HL-60/S4 treated with retinoic acid at 250 ng/mL for 4 days and 3 days (cell line): ENCODE results near the gene CACNB1.

Source experiments
- in situ Hi-C: fragments of 300-500 bp; cut with MboI; formaldehyde crosslinking; loops from 2 replicates; pipeline ENCODE4 v1.7.0; 2022; ENCODE audit warnings: low sequenced_read_pairs

CACNB1 gene

DNA sequence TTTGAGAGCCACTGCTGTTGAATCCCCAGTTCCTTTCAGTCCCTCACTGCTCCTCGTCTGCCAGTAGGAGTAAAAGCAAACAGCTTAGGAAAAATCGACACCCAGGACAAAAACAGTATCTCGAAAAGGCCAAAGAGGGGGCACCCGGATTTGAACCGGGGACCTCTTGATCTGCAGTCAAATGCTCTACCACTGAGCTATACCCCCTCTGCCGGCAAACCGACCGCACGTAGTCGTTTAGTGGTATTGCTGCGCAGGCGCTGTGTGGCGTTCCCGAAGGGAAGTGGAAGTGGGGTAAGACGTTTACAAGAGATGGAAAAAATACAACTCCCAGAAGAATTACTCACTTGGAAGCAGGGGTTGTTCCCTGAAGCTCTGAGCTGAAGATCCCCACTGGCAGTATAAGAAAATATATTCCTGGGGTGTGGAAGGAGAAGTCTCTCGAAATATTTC, 43.8 kb downstream of the CACNB1 start:
- in situ Hi-C loops, result loop anchor here (10.0 kb wide), 1 partner anchor 169 kb away; no protein-coding TSS in a partner anchor

DNA sequence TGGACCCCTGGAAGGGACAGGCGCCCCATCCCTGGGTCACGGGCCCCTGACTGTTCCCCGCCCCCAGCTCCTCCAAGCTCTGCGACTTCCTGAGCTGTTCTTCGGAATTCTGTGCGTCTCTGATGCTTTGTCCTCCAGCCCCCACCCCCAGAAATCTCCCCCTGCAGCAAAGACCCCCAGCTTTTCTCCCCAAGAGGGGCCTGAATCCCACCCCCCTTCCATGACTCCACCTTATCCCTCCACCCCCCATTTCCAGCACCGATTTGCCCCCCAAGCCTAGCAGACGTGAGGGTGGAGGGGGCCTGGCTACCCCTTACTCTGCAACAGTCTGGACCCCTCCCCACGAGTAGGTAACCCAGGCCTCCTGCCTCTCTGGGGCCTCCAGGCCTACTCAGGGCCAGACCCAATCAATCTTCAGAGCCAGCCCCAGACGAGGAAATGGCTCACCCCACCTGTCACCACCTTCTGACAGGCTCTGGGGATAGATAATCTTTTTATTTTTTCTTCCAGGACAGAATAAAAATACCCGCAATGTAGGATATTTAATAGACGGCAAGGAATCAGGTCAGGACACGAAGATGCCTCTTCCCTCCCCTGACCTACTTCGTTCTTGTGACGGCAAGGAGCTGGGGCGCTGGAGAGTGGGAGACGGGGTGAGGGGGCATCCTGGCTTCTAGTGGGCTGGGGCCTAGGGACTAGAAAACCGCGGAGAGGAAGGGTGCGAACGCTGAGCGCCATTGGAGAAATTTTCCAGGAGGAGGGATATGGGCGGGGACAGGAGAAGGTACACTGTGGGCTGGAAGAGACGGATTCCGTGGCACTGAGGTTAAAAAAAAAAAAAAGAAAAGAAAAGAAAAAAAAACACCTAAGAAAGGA, 45.3 kb downstream of the CACNB1 start:
- in situ Hi-C loops, result loop anchor here (10.0 kb wide), 1 partner anchor 167 kb away; no protein-coding TSS in a partner anchor

DNA sequence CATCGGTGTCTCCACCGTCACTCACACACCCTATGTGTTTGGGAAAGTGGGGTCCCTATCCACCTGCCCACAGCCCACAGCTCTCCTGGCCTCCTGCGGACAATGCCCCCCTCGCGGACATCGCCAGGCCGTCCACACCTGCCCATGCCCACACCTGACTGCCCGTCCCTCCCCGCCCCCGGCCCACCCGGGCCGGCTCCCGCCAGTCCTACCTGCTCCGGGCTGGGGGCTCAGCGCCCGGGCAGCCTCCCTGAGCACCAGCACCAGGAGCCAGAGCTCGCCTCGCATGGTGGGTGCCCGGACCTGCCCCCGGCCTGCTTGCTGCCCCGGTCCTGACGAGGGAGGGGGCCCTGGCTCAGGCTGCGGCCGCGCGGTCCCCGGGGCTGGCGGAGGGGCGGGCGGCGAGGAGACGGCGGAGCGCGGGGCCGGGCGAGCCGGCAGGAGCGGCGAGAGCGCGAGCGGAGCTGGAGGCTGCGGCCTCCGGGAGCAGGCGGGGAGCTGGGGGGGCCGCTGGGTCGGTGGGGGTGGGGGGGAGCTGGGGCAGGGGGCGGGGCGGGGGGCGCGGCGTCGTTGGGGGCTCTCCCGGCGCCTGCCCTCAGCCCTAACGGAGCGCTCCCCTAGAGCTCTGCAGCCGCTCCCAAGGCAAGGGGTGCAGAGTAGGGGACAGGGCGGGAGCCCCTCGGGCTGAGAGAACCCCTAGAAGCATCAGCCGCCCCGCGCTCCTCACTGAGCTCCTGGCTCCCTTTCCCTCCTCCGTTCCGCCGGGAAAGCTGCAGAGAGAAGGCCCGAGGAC, 46.1 kb downstream of the CACNB1 start, which contains the start of gene PLXDC1:
Gene PLXDC1, minus strand, starts transcription at position 488 of the 793 bp plus-strand sequence. Its CDS starts 200 bp downstream, at position 288.
- in situ Hi-C loops, result loop anchor here (10.0 kb wide), 1 partner anchor 167 kb away; no protein-coding TSS in a partner anchor

DNA sequence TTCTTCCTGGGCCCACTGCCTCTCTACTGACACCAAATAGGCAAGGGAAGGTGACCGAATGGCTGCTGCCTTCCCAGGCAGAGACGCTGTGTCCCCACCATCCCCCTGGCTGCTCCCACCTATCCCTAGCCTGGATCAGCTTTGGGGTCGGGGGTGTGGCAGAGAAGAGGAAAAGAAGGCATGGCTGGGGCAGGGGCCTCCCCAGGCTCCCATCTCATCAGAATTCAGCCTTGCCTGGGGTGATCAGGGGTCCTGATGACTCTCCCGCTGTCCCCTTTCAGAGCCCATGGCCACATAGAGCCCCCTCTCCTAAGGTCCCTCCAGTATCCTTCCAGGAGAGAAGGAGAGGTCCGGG, 46.7 kb downstream of the CACNB1 start:
- in situ Hi-C loops, result loop anchor here (10.0 kb wide), 1 partner anchor 166 kb away; no protein-coding TSS in a partner anchor

DNA sequence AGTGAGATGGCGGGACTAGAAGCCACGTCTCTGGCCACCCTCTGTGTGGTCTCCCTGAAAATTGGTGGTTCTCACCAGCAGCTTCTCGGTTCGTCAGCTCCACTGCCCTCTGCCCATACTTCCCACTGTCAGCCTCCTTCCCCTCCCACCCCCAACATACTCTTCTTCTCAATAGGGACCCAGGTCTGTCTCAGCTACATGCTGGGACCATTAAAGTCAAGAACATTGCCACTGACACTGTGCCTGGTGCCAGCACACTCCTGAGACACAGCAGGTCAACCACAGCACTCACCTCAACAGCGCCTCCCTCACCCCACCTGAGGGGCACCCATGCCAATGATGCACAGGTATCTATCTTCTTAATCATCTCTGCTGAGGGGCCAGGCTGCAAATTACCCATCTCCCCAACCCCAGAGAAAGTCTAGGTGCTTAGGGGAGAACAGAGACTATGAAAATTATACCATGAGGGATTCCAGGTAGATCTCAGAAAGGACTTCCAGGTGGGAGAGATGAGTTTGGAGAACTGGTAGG, 47.3 kb downstream of the CACNB1 start:
- in situ Hi-C loops, result loop anchor here (10.0 kb wide), 1 partner anchor 165 kb away; no protein-coding TSS in a partner anchor

DNA sequence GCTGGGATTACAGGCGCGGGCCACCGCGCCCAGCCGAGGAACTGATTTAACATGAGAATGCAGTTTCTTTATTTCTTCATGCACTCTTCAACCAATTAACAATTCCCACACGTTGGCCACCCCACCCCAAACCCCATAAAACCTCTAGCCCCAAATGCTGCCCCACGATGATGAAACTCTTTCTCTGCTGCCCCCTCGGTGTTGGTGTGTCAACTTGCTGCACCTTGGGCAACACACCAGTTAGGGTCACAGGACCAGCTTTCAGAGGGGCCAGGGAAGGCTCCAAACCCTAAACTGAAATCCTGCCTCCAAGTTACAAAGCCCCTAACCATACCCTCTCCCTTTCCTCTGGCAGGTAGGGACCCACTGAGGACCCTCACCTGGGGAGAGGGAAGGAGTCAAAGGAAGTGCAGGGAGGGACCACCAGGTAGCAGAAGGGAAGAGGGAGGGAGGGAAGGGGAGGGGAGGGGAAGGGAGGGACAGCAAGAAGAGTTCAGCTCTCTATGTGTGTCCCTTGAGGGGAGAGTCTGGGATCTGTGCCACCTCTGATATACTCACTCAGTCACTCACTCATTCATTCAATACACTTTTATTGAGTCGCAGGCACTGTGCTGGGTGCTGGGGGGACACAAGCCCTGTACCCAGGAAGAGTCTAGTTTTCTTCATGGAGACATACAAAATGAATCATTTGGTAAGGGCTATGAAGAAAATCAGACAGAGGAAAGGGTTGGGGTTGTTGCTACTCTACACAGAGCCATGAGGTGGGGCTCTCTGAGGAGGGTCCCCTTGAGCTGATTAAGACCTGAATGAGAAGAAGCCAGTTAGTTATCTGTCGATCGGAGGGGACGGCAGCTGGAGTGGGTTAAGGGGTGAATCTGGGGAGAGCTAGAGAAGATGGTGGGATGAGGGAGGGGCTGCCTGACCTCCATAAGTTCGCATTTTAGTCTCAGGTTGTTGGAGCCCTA, 50.0 kb downstream of the CACNB1 start:
- in situ Hi-C loops, result no loop called here

DNA sequence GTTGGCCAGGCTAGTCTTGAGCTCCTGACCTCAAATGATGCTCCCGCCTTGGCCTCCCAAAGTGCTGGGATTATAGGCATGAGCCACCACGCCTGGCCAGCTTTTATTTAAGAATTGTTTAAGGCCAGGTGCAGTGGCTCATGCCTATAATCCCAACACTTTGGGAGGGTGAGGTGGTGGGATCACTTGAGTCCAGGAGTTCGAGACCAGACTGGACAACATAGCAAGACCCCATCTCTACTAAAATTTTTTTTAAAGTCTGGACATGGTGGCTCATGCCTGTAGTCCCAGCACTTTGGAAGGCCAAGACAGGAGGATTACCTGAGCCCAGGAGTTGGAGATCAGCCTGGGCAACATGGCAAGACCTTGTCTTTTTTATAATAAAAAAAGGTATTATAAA, 51.2 kb downstream of the CACNB1 start:
- in situ Hi-C loops, result no loop called here

DNA sequence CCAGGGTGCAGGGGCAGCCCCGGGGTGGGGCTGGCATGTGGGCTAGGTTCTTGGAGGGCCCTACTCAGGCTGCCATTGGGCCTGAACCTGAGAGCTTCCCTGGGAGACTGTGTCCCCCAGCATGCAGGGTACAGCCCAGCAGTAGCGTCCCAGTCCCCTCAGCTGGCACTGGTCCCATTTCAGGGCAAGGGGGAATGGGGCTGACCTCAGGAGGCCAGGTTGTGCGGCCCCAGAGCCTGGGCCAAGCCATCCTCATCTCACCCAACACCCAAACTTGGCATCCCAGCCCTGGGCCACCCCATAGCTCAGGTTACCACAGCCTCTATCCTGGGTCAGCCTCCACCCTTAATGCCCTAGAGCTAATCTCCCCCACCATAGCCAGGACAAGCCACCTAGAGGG, 52.3 kb downstream of the CACNB1 start:
- in situ Hi-C loops, result no loop called here

DNA sequence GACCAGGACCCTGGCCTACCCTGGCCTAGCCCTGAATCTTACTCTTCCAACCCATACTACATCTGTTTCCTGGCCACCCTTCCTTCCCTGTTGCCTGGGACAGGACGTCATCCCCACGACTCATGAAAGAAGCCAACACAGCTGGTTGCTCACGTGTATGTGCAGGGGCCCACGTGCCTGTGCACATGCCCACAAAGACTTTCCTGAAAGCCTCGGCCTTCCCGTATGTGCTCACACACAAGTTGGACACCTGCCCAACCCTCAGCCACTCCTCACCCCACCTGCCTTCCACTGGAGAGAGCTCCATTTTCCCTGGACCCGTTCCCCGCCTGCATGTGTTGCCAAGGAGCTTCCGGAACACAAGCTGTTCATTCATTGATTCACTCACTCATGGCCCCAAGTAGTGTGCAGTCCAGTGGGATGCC, 53.0 kb downstream of the CACNB1 start:
- in situ Hi-C loops, result no loop called here

DNA sequence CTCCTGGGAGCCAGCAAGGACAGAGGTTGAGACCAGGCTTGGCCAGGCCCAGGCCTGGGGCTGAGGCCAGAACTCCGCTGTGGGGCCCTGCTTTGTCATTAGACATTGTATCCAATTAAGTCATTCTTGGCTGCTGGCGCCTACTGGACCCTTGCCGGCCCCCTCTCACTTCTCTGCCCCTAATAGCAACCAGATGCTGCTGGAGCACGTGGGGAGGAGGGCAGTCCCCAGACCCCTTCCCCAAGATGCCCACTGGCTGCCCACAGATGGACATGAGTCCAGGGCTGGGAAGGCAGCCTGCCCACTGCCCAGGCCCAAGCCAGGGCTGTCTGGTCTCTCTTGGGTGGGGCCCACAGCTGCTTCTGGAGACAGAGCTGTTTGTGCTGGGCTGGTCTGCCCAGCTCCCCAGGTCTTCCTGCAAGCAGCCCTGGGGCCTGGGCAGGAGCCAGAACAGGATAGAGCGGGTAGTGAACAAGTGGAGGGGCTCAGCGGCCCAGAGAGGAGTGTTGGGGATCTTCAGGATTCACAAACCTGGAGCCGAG, 53.8 kb downstream of the CACNB1 start:
- in situ Hi-C loops, result no loop called here

DNA sequence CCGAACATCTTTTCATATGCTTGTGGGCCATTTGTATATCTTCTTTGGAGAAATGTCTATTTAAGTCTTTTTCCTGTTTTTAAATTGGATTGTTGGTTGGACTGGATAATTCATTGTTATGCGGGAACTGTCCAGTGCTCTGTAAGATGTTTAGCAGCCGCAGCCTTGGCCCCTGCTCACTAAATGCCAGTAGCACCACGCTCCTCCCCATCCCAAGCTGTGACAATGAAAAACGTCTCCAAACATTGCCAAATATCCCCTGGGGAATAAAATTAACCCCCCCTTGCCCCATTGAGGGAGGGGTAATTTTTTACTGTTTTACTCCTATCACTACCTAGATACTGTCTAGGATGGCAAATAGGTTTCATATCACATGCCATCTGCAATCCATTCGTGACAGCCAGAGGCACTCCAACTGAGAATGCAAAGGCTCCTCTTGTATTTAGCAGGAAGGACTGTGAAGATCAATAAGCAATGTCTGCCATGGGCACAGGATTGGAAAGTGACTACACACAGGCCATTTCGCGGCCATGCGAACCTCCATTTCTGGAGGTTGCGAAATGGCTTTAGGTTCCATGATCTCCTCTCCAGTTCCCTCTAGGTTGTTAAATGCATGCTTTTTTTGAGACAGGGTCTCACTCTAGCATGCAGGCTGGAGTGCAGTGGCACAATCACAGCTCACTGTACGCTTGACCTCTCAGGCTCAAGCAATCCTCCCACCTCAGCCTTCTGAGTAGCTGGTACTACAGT, 55.4 kb downstream of the CACNB1 start:
- in situ Hi-C loops, result no loop called here

DNA sequence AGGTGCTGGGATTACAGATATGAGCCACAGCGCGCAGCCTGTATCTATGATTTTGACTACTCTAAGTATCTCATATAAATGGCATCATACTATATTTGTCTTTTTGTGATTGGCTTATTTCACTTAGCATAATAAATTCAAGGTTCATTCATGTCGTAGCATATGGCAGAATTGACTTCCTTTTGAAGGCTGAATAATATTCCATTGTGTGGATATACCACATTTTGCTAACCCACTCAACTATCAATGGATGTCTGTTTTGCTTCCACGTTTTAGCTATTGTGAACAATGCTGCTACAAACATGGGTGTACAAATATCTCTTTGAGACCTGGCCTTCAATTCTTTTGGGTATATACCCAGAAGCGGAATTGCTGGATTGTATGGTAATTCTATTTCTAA, 56.2 kb downstream of the CACNB1 start:
- in situ Hi-C loops, result no loop called here

DNA sequence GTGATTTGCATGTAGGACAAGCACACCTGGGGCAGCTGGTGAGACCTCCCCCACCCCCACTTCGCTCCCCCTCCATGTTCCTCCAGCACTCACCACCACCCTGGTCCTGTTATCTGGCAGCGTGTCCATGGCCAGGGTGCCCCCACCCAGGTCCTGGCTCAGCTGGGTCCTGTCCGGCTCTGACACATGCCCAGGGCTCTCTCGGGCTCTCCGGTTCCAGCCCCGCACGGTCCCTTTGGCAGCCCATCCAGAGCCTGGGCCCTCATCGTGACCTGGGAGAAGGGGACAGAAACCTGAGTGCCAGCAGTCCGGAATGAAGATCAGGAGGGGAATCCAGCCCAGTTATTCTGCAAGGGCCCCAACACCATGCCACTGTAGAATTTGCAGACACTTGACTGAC, 57.9 kb downstream of the CACNB1 start:
- in situ Hi-C loops, result no loop called here

DNA sequence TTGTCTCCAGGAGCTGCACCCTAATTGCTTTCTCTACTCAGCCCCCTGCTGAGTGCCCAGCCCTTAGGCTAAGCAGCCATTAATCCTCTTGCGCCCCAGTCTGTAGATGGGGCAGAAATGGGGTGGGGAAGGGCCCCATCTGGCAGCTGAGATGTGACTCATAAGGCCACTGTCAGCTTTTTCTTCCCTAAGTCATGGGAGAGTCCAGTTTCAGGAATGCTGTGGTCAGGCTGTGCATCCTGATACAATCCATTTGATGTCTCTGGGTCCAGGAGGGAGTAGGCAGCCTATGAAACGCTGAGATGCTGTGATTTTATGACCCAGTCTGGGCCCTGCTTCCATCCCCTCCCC, 58.3 kb downstream of the CACNB1 start:
- in situ Hi-C loops, result no loop called here

DNA sequence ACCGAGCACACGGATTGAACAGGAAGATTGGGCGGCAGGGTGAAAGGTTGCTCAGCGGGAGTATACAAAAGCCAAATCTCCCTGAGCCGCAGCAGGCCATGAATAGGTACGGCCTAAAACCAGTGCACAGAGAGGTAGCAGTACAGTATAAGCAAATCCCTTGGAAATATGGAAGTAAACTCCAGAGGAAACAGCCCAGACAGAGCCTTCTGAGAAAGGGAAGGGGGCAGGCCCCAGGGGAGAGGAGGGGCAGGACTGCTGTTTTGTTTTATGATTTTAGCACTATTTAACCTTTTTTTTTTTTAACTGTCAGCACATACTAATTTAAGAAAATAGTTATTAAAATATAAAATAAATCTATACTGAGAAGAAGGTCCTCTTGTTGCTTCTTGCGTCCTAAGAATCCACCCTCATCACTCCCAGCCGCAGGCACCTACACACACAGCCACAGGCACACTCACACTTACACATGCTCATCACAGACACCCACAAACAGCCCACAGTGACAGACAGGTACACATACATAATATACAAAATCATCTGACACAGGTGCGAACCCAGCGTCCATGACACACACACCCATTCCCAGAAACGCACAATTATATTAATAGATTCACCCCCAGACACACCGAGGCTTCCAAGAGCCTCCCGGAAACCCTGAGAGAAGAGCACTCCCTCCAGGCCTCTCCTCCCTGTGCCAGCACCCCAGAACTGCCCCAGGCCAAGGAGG, 58.9 kb downstream of the CACNB1 start:
- in situ Hi-C loops, result no loop called here

DNA sequence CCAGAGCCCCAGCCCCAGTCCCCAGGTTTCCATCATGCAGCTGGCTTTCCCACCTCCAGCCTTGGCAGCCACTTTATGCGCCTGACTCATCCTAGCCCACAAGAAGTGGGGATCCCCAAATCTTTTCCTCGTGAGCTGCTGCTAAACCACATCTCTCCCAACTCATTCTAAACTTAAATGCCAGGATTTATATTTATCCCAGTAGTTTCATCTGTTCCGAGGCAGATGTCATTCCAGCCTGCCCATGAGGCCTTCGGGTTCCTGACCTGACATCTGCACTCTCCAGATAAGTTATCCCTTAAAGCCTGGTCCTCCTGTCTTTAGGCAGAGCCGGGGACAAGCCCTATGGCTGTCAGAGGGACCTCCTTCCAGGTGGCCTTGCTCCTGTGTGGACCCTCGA, 62.6 kb downstream of the CACNB1 start:
- in situ Hi-C loops, result no loop called here

DNA sequence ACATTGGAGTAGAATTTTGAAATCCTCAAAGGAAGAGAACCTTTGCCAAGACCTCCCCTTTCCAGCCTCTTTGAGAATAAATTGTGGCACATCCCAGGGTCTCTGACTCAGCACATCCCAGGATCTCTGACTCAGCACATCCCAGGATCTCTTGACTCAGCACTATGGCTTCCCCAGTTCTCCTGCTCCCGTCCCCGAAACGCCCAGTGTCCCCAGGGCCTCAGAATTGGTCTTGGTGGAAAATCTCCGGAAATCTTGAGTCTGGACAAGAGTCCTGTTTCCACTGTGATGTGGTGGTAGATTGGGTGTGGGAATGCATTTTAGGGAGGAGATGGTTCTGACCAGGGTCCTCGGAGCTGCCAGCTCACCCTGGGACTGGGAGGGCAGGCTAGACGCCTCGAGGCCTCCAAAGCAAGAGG, 65.3 kb downstream of the CACNB1 start:
- in situ Hi-C loops, result no loop called here

DNA sequence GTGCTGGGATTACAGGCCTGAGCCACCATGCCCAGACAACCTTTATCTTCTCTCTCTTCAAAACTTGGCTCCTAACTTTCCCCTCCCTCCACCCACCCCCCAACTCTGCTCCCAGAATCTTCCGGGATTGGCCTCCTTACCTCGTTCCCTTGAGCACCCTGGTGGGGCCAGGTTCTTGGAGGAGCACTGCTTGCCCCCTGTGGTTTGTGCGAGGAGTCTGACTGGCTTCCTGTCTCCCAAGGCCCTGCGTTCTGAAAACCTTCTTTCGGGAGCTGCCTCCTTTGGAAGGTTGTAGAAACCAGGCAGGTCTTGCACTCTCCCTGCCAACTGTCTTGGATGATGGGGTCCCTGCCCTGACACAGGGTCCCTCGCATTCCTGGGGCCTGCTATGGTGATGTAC, 65.9 kb downstream of the CACNB1 start:
- in situ Hi-C loops, result no loop called here

DNA sequence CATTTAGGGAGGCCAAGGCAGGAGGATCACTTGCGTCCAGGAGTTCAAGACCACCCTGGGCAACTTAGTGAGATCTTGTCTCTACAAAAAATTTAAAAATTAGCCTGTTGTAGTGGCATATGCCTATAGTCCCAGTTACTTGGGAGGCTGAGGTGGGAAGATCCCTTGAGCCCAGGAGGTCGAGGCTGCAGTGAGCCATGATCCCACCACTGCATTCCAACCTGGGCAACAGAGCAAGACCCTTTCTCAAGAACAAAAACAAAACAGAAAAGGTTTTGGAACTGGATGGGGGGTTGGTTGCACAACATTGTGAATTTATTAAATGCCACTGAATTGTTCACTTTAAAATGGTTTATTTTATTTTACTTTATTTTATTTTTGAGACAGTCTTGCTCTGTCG, 67.3 kb downstream of the CACNB1 start:
- in situ Hi-C loops, result no loop called here
